ENCODE measurements around the gene B4GALNT3. TPM values are rescaled to one million over a fixed set of nuclear protein-coding genes. Genes with fewer than 3 reads are reported as not detected.

B4GALNT3 gene
- total and polyA plus RNA-seq, 2 of the 13 experiments (the other 11 are each of a cell fraction or from before 2014, with no cell fraction given): 3.2 to 4.4 TPM

- TF ChIP-seq ZNF251 (CRISPR knock-in tag; IDR thresholded peaks at IDR 0.05) (no peak), GATAD1 (CRISPR knock-in tag; IDR thresholded peaks at IDR 0.05) (no peak; the same call in 1 of the 2 replicates), NPAS2 (CRISPR knock-in tag; IDR thresholded peaks at IDR 0.05; ENCODE audit: borderline replicate concordance) (no peak), ARNTL (CRISPR knock-in tag; IDR thresholded peaks at IDR 0.05) (peak; percentile 87), KDM3A (CRISPR knock-in tag; IDR thresholded peaks at IDR 0.05; ENCODE audit: low read depth) (peak; percentile 71; the same call in 1 of the 2 replicates), FOXJ3 (CRISPR knock-in tag; IDR thresholded peaks at IDR 0.05; ENCODE audit: borderline replicate concordance) (no peak), GABPB1 (CRISPR knock-in tag; IDR thresholded peaks at IDR 0.05) (peak; percentile 42; the same call in 1 of the 2 replicates), ZNF879 (CRISPR knock-in tag; IDR thresholded peaks at IDR 0.05) (no peak), ZFP62 (CRISPR knock-in tag; IDR thresholded peaks at IDR 0.05) (no peak), ZNF790 (CRISPR knock-in tag; IDR thresholded peaks at IDR 0.05; ENCODE audit: borderline replicate concordance) (no peak), XRCC5 (optimal IDR thresholded peaks at IDR 0.05; ENCODE audit: low read length) (peak; percentile 53), ZNF766 (CRISPR knock-in tag; IDR thresholded peaks at IDR 0.05; ENCODE audit: borderline replicate concordance) (no peak), CREM (IDR thresholded peaks at IDR 0.05) (peak; percentile 75; the same call in 1 of the 2 replicates), CREM (CRISPR knock-in tag; IDR thresholded peaks at IDR 0.05) (no peak), ZNF639 (CRISPR knock-in tag; conservative IDR thresholded peaks at IDR 0.05) (no peak), ZNF7 (CRISPR knock-in tag; IDR thresholded peaks at IDR 0.05) (no peak), TBX2 (CRISPR knock-in tag; IDR thresholded peaks at IDR 0.05; ENCODE audit: borderline replicate concordance) (peak; percentile 100), ZNF704 (CRISPR knock-in tag; IDR thresholded peaks at IDR 0.05; ENCODE audit: borderline replicate concordance) (no peak), SALL1 (CRISPR knock-in tag; IDR thresholded peaks at IDR 0.05) (peak; percentile 97), NFIB (CRISPR knock-in tag; IDR thresholded peaks at IDR 0.05; ENCODE audit: borderline replicate concordance) (no peak), ZNF547 (CRISPR knock-in tag; IDR thresholded peaks at IDR 0.05) (no peak), CENPBD1 (CRISPR knock-in tag; IDR thresholded peaks at IDR 0.05; ENCODE audit: borderline replicate concordance, low read depth) (no peak), CCAR2 (optimal IDR thresholded peaks at IDR 0.05; ENCODE audit: low read depth, low read length) (no peak), FOXM1 (CRISPR knock-in tag; IDR thresholded peaks at IDR 0.05) (no peak)
- TF ChIP-seq, protein P1, sequence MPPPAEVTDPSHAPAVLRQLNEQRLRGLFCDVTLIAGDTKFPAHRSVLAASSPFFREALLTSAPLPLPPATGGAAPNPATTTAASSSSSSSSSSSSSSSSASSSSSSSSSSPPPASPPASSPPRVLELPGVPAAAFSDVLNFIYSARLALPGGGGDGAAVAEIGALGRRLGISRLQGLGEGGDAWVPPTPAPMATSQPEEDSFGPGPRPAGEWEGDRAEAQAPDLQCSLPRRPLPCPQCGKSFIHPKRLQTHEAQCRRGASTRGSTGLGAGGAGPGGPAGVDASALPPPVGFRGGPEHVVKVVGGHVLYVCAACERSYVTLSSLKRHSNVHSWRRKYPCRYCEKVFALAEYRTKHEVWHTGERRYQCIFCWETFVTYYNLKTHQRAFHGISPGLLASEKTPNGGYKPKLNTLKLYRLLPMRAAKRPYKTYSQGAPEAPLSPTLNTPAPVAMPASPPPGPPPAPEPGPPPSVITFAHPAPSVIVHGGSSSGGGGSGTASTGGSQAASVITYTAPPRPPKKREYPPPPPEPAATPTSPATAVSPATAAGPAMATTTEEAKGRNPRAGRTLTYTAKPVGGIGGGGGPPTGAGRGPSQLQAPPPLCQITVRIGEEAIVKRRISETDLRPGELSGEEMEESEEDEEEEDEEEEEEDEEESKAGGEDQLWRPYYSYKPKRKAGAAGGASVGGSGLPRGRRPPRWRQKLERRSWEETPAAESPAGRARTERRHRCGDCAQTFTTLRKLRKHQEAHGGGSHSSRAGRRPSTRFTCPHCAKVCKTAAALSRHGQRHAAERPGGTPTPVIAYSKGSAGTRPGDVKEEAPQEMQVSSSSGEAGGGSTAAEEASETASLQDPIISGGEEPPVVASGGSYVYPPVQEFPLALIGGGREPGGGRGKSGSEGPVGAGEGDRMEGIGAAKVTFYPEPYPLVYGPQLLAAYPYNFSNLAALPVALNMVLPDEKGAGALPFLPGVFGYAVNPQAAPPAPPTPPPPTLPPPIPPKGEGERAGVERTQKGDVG (CRISPR knock-in tag; IDR thresholded peaks at IDR 0.05; ENCODE audit: borderline replicate concordance): peak; percentile 77; the same call in 1 of the 2 replicates
Measured at GRCh38 chr12:583251-583869, 123.6 kb downstream of the B4GALNT3 start (continued).
